Neural cell (in vitro differentiated cells): ENCODE data around the gene ZNF385C. TPM values are rescaled to one million over a fixed set of nuclear protein-coding genes. Genes with fewer than 3 reads are reported as not detected.

Experiments
- H2AFZ ChIP-seq: fragments of 200-600, 300-800 bp; sonication (generic), shearing (Covaris generic); 2 replicates; pipeline ENCODE4 v1.6.0; 2014; ENCODE audit warnings: low read depth, mild to moderate bottlenecking, antibody characterized with exemption, low read length, moderate library complexity
- H3F3A ChIP-seq: fragments of 200-600 bp; shearing (Covaris generic); 2 replicates; pipeline ENCODE4 v1.6.1; 2016; ENCODE audit warnings: mild to moderate bottlenecking, moderate library complexity, mixed read lengths, antibody characterized with exemption, low read length; ENCODE audit not compliant: insufficient read depth, poor library complexity, severe bottlenecking
- H3K27ac ChIP-seq: fragments of 200-600, 300-800 bp; sonication (generic), shearing (Covaris generic); 2 replicates; pipeline ENCODE4 v1.5.1; 2014; ENCODE audit warnings: mild to moderate bottlenecking, low read length, moderate library complexity
- H3K27me3 ChIP-seq: fragments of 300-800, 200-600 bp; sonication (generic), shearing (Covaris generic); 2 replicates; pipeline ENCODE4 v1.6.0; 2014; ENCODE audit warnings: mild to moderate bottlenecking, low read depth, low read length, moderate library complexity; ENCODE audit not compliant: insufficient read depth
- H3K36me3 ChIP-seq: fragments of 300-800, 200-600 bp; sonication (generic), shearing (Covaris generic); 2 replicates; pipeline ENCODE4 v1.5.1; 2014; ENCODE audit warnings: mild to moderate bottlenecking, antibody characterized with exemption, low read length, moderate library complexity; ENCODE audit not compliant: insufficient read depth
- H3K4me2 ChIP-seq: fragments of 300-800, 200-600 bp; sonication (generic), shearing (Covaris generic); 2 replicates; pipeline ENCODE4 v1.6.0; 2014; ENCODE audit warnings: mild to moderate bottlenecking, low read length
- H3K4me3 ChIP-seq: fragments of 300-800, 200-600 bp; sonication (generic), shearing (Covaris generic); 2 replicates; pipeline ENCODE4 v1.5.1; 2014; ENCODE audit warnings: mild to moderate bottlenecking, low read length, moderate library complexity
- H3K79me2 ChIP-seq: fragments of 200-600 bp; shearing (Covaris generic); replicated peaks from 2 replicates; pipeline ENCODE4 v1.6.0; 2014; ENCODE audit warnings: mild to moderate bottlenecking, low read length, moderate library complexity; ENCODE audit not compliant: insufficient read depth
- H3K9ac ChIP-seq: fragments of 300-800, 200-600 bp; sonication (generic), shearing (Covaris generic); 2 replicates; pipeline ENCODE4 v1.6.1; 2016; ENCODE audit warnings: mild to moderate bottlenecking, low read length, mixed read lengths
- H3K9me2 ChIP-seq: fragments of 200-600 bp; shearing (Covaris generic); 2 replicates; pipeline ENCODE4 v1.6.1; 2016; ENCODE audit warnings: mild to moderate bottlenecking, low read length, mixed read lengths; ENCODE audit not compliant: insufficient read depth
- H3K9me3 ChIP-seq: fragments of 200-600, 300-800 bp; sonication (generic), shearing (Covaris generic); 2 replicates; pipeline ENCODE4 v1.6.1; 2016; ENCODE audit warnings: mild to moderate bottlenecking, mixed run types, low read length, moderate library complexity, mixed read lengths
- H4K20me1 ChIP-seq: fragments of 200-600 bp; shearing (Covaris generic); 2 replicates; pipeline ENCODE4 v1.6.1; 2016; ENCODE audit warnings: mild to moderate bottlenecking, mixed run types; ENCODE audit not compliant: insufficient read depth
- CTCF ChIP-seq: fragments of 450-650 bp; IDR thresholded peaks from 2 replicates; pipeline ENCODE4 v1.5.1; 2014; ENCODE audit warnings: antibody characterized with exemption, mild to moderate bottlenecking, moderate library complexity; ENCODE audit not compliant: poor library complexity, severe bottlenecking
- EP300 ChIP-seq: fragments of 450-650 bp; conservative IDR thresholded peaks from 2 replicates; pipeline ENCODE4 v1.6.1; 2014; ENCODE audit warnings: antibody characterized with exemption, mild to moderate bottlenecking, moderate library complexity; ENCODE audit not compliant: poor library complexity, severe bottlenecking
- EZH2 ChIP-seq: fragments of 200-600, 300-800 bp; shearing (Covaris generic), sonication (generic); IDR thresholded peaks from 2 replicates; pipeline ENCODE4 v1.6.1; 2014; ENCODE audit warnings: antibody characterized with exemption, low read length, borderline replicate concordance, mild to moderate bottlenecking; ENCODE audit not compliant: insufficient read depth, poor library complexity, severe bottlenecking
- MXI1 ChIP-seq: fragments of 450-650 bp; conservative IDR thresholded peaks from 2 replicates; pipeline ENCODE4 v1.6.1; 2014; ENCODE audit warnings: antibody characterized with exemption, mild to moderate bottlenecking; ENCODE audit not compliant: poor library complexity, severe bottlenecking
- POLR2AphosphoS5 ChIP-seq: IDR thresholded peaks from 2 replicates; pipeline ENCODE4 v1.6.1; 2012
- RAD21 ChIP-seq: fragments of 450-650 bp; conservative IDR thresholded peaks from 2 replicates; pipeline ENCODE4 v1.6.1; 2014; ENCODE audit warnings: antibody characterized with exemption, mild to moderate bottlenecking, moderate library complexity
- REST ChIP-seq: IDR thresholded peaks from 2 replicates; pipeline ENCODE4 v1.6.1; 2012; ENCODE audit warnings: borderline replicate concordance
- SMC3 ChIP-seq: fragments of 450-650 bp; conservative IDR thresholded peaks from 2 replicates; pipeline ENCODE4 v1.6.1; 2014; ENCODE audit warnings: antibody characterized with exemption, mild to moderate bottlenecking, moderate library complexity; ENCODE audit not compliant: poor library complexity
- TAF1 ChIP-seq: IDR thresholded peaks from 2 replicates; pipeline ENCODE4 v1.6.1; 2012; ENCODE audit warnings: low read depth
- polyA plus RNA-seq: library from polyadenylated mRNA; depleted of rRNA; stranded (reverse); fragments of >200 nt; gene quantifications from 2 replicates; pipeline ENCODE4 v1.2.3, GENCODE V29; 2014

Gene ZNF385C
- polyA plus RNA-seq, 1 donor from 2014 or later: 0.69 TPM

DNA sequence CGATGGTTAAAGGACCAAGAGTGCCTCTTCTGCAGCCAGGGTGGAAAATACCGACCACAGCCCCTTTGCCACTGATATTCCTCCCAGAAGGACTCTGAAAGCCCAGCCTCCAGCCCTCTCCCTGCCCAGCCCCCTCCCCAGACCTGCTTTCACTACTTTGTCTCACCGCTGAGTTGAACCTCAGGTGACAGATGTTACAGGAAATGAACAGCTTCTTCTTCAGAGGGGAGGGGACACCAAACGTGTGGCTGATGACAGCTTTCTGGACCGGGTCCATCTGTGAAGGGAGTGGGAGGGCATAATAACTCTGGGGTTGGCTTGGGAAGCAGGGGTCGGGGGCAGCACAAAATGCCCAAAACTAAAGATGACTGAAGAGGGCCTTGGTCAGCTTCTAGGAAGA lies 64.2 kb downstream of the ZNF385C start:
- no peak overlapping the region for H3K4me2 ChIP-seq
- H3K9me3 ChIP-seq: no peaks in the 10 kb centered on the region
- no peak overlapping the region for H3K9ac ChIP-seq
- H3K79me2 ChIP-seq: no peaks in the 10 kb centered on the region
- no peaks in the 10 kb centered on the region for H3K27me3 ChIP-seq
- H3K4me3 ChIP-seq: no peak overlapping the region
- H3F3A ChIP-seq: no peaks in the 10 kb centered on the region
- TF ChIP-seq RAD21 (no peak), CTCF (no peak), POLR2AphosphoS5 (no peak), EP300 (no peak), TAF1 (no peak), EZH2 (no peak), SMC3 (no peak), MXI1 (no peak), REST (no peak)
- no peaks in the 10 kb centered on the region for H4K20me1 ChIP-seq
- no peaks in the 10 kb centered on the region for H3K9me2 ChIP-seq
- H3K36me3 ChIP-seq: no peaks in the 10 kb centered on the region
- no peak overlapping the region for H2AFZ ChIP-seq
- H3K27ac ChIP-seq: no peak overlapping the region

- no peak overlapping the region for H3K4me3 ChIP-seq
- no peaks in the 10 kb centered on the region for H3K9me2 ChIP-seq
- no peak overlapping the region for H3K27ac ChIP-seq
- H3K4me2 ChIP-seq: no peak overlapping the region
- TF ChIP-seq CTCF (no peak), POLR2AphosphoS5 (no peak), RAD21 (no peak), TAF1 (no peak), MXI1 (no peak)
- no peaks in the 10 kb centered on the region for H3K9me3 ChIP-seq
- H3K9ac ChIP-seq: no peak overlapping the region
- no peak overlapping the region for H2AFZ ChIP-seq
- no peaks in the 10 kb centered on the region for H3K36me3 ChIP-seq
- H3F3A ChIP-seq: no peaks in the 10 kb centered on the region
- H3K79me2 ChIP-seq: no peaks in the 10 kb centered on the region
- H4K20me1 ChIP-seq: no peaks in the 10 kb centered on the region
- no peaks in the 10 kb centered on the region for H3K27me3 ChIP-seq
Measured at GRCh38 chr17:42031584-42031983, 66.7 kb downstream of the ZNF385C start.
